HFF-Myc (cell line): ENCODE data around the gene LHFPL2.

Experiments
- DNase-seq: peaks from one replicate; pipeline ENCODE4 v3.0.0-alpha.2; 2011; ENCODE audit warnings: low read depth; ENCODE audit errors: extremely low read depth
- H3K4me3 ChIP-seq: replicated peaks from 2 replicates; pipeline ENCODE4 v1.5.1; 2011; ENCODE audit warnings: low read depth, mild to moderate bottlenecking, control low read depth, low read length
- CTCF ChIP-seq: IDR thresholded peaks from 2 replicates; pipeline ENCODE4 v1.5.1; 2012; ENCODE audit warnings: mild to moderate bottlenecking, low read depth, low read length, control low read depth; ENCODE audit errors: missing control alignments

LHFPL2 gene

GRCh38 chr5:78574731-78575161 is 73.8 kb downstream of the LHFPL2 start:
- DNase-seq, result no peak
- H3K4me3 ChIP-seq, result no peak overlapping the region
- TF ChIP-seq CTCF, result no peak

GRCh38 chr5:78574131-78574673 is 74.4 kb downstream of the LHFPL2 start:
- no peak for TF ChIP-seq CTCF
- no peak for DNase-seq
- H3K4me3 ChIP-seq, result no peak overlapping the region

GRCh38 chr5:78573318-78573717 is 75.3 kb downstream of the LHFPL2 start:
- H3K4me3 ChIP-seq, result no peak overlapping the region
- TF ChIP-seq CTCF, result no peak
- no peak for DNase-seq

GRCh38 chr5:78570646-78571045 is 77.9 kb downstream of the LHFPL2 start:
- DNase-seq, result no peak

GRCh38 chr5:78569441-78569840 is 79.1 kb downstream of the LHFPL2 start:
- no peak overlapping the region for H3K4me3 ChIP-seq
- TF ChIP-seq CTCF, result no peak
- peak; percentile 53 for DNase-seq

More at GRCh38 chr5:78570646-78571045, 77.9 kb downstream of the LHFPL2 start:
- H3K4me3 ChIP-seq, result no peak overlapping the region
- no peak for TF ChIP-seq CTCF

- DNase-seq, result no peak
- TF ChIP-seq CTCF, result no peak
- no peak overlapping the region for H3K4me3 ChIP-seq
Observed at GRCh38 chr5:78568676-78569075, 79.9 kb downstream of the LHFPL2 start.

- H3K4me3 ChIP-seq, result no peak overlapping the region
- no peak for TF ChIP-seq CTCF
- DNase-seq, result no peak
Observed at GRCh38 chr5:78568212-78568611, 80.4 kb downstream of the LHFPL2 start.
